ENCODE measurements around the gene GRIA3. TPM values are rescaled to one million over a fixed set of nuclear protein-coding genes. Genes with fewer than 3 reads are reported as not detected.

The GRIA3 gene
- polyA plus RNA-seq (2011; rRNA removed) (27.7 and 34.7 TPM in 2 replicates), polyA minus RNA-seq (2011; rRNA and poly(A)+ RNA removed) (38.0 and 48.8 TPM in 2 replicates)

DNA sequence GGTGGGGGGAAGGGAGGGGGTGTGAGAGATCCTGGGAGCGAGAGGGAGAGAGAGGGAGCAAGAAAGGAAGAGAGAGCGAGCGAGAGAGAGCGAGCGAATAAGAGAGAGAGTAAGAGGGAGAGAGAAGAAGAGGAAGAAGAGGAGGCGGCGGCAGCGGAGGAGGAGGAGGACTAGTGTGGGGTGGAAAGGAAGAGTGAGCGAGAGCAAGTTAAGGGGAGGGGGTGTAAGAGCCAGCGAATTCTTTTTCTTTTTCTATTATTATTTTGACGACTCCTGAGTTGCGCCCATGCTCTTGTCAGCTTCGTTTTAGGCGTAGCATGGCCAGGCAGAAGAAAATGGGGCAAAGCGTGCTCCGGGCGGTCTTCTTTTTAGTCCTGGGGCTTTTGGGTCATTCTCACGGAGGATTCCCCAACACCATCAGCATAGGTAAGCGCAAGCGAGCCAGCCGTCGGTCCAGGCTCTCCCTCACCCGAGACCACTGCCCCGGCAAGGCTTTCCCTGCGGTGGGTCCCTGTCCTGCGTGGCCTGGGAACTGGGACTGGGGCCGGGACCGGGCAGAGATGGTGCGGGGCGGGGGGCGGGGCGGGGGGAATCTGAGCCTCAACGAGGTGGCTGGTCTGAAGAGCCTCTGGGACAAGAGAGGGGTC lies at the start of gene GRIA3:
Gene GRIA3 (plus strand): TSS at position 60 of the 647 bp plus-strand sequence. CDS start 258 bp downstream, at position 318.
- Histone ChIP-seq H3K36me3 (ENCODE audit: control insufficient read depth, insufficient read depth, low read length) (no peaks in the 10 kb centered on the region), H3K4me3 (ENCODE audit: low read depth, low read length) (peak within 1 kb of the TSS; percentile 66), H3K27me3 (ENCODE audit: control insufficient read depth, insufficient read depth, low read length) (no peaks in the 10 kb centered on the region)
- ChIA-PET POLR2A (interaction anchor here (0.7 kb wide), 1 partner anchor 442 kb away, joined by 4 read pairs; no protein-coding TSS in a partner anchor), CTCF (interaction anchor here (0.7 kb wide), 1 partner anchor 9 kb away, joined by 3 read pairs; no protein-coding TSS in a partner anchor)
- TF ChIP-seq, protein P1, sequence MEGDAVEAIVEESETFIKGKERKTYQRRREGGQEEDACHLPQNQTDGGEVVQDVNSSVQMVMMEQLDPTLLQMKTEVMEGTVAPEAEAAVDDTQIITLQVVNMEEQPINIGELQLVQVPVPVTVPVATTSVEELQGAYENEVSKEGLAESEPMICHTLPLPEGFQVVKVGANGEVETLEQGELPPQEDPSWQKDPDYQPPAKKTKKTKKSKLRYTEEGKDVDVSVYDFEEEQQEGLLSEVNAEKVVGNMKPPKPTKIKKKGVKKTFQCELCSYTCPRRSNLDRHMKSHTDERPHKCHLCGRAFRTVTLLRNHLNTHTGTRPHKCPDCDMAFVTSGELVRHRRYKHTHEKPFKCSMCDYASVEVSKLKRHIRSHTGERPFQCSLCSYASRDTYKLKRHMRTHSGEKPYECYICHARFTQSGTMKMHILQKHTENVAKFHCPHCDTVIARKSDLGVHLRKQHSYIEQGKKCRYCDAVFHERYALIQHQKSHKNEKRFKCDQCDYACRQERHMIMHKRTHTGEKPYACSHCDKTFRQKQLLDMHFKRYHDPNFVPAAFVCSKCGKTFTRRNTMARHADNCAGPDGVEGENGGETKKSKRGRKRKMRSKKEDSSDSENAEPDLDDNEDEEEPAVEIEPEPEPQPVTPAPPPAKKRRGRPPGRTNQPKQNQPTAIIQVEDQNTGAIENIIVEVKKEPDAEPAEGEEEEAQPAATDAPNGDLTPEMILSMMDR (IDR thresholded peaks at IDR 0.05; ENCODE audit: insufficient read depth, low read depth, low read length) = no peak
- DNase-seq (ENCODE audit: low read depth) = no peak

DNA sequence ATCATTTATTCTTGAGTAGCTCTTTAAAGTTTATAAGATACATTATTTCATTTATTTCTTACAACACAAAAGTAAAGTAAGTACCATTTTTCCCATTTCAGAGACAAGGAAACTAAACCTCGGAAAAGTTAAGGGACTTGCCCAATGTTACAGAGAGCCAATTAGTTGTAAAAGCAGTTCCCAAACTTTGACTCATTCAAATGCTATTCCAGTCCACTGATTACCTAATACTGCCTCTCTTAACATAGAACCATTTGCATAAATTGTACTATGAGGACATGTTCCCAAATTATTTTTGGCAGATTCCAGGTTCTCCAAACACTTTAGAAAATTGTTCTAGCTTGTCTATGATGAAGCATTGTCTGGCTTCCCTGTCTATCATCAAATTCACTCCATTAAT lies 45.6 kb upstream of the GRIA3 start:
- peak; percentile 35 for DNase-seq (ENCODE audit: low read depth)
- Histone ChIP-seq H3K36me3 (ENCODE audit: control insufficient read depth, insufficient read depth, low read length) (no peaks in the 10 kb centered on the region), H3K27me3 (ENCODE audit: control insufficient read depth, insufficient read depth, low read length) (no peaks in the 10 kb centered on the region), H3K4me3 (ENCODE audit: low read depth, low read length) (no peak overlapping the region)
- ChIA-PET POLR2A (no interaction called here), CTCF (interaction anchor here (1.4 kb wide), 1 partner anchor 16 kb away, joined by 4 read pairs; no protein-coding TSS in a partner anchor)
- TF ChIP-seq, protein P1 (IDR thresholded peaks at IDR 0.05; ENCODE audit: insufficient read depth, low read depth, low read length) = no peak

DNA sequence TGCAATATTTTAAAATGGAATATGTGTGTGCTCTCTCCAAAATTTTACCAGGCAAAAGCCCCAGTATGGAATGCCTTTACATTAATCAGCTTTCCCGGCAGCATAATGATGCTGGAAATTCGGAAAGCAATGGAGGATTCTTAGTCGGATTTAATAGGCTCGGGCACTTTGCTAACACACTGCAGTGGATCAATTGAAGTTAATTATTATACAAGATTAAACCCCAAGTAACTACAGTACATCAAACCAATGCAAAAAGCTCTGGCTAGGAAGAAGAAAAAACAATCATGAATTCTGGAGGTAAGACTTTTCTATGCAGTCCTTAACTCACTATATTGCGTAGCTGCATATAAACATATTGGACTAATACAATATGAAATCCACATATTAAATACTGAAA lies 43.6 kb upstream of the GRIA3 start:
- POLR2A ChIA-PET = no interaction called here

DNA sequence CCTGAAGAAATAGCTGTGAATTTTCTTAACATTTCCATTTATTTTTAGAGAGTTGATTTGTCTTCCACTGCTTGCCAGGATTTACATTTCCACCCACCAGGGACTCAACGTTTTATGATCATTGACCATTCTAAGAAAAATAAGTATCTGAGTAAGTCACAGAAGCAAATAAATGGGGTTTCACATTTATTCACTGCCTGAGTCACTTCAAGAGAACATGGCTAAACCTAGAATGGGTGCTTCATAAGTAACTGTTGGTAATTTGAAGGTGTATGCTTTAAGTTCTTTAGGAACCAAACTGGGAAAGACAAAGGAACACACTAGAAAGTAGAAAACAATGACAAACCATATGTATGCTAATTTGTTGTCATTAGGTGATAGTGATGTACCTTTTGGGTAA lies 43.2 kb upstream of the GRIA3 start:
- no peak for DNase-seq (ENCODE audit: low read depth)
- Histone ChIP-seq H3K27me3 (ENCODE audit: control insufficient read depth, insufficient read depth, low read length) (no peaks in the 10 kb centered on the region), H3K4me3 (ENCODE audit: low read depth, low read length) (no peak overlapping the region), H3K36me3 (ENCODE audit: control insufficient read depth, insufficient read depth, low read length) (no peaks in the 10 kb centered on the region)
- ChIA-PET POLR2A (no interaction called here), CTCF (no interaction called here)
- TF ChIP-seq, protein P1 (IDR thresholded peaks at IDR 0.05; ENCODE audit: insufficient read depth, low read depth, low read length) = no peak

More for the DNA sequence above, 43.6 kb upstream of the GRIA3 start:
- Histone ChIP-seq H3K27me3 (ENCODE audit: control insufficient read depth, insufficient read depth, low read length) (no peaks in the 10 kb centered on the region), H3K4me3 (ENCODE audit: low read depth, low read length) (no peak overlapping the region), H3K36me3 (ENCODE audit: control insufficient read depth, insufficient read depth, low read length) (no peaks in the 10 kb centered on the region)
- TF ChIP-seq, protein P1 (IDR thresholded peaks at IDR 0.05; ENCODE audit: insufficient read depth, low read depth, low read length) = no peak
- CTCF ChIA-PET = no interaction called here
- DNase-seq (ENCODE audit: low read depth) = no peak

DNA sequence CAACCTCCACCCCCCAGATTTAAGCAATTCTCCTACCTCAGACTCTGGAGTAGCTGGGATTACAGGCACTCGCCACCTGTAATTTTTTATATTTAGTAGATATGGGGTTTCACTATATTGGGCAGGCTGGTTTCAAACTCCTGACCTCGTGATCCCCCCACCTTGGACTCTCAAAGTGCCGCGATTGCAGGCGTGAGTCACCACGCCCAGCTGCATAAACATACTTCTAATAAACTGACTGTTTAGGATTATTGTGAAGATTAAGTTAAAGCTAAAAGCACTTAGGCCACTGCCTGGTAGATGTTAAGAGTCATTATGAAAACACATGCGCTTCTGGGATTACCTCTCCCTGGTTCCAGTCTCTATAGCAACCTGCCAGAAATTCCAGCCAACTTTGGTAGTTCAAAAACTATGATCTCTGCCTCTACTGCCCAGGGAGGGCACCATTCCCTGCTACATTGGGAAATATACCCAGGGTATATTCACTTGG lies 30.2 kb upstream of the GRIA3 start:
- H3K4me3 ChIP-seq (ENCODE audit: low read depth, low read length) = no peak overlapping the region
- no peak for DNase-seq (ENCODE audit: low read depth)
- CTCF ChIA-PET = interaction anchor here (1.0 kb wide), 1 partner anchor 16 kb away, joined by 4 read pairs; no protein-coding TSS in a partner anchor

More for the DNA sequence above, 30.2 kb upstream of the GRIA3 start:
- H3K36me3 ChIP-seq (ENCODE audit: control insufficient read depth, insufficient read depth, low read length) = no peaks in the 10 kb centered on the region
- TF ChIP-seq, protein P1 (IDR thresholded peaks at IDR 0.05; ENCODE audit: insufficient read depth, low read depth, low read length) = no peak
- H3K27me3 ChIP-seq (ENCODE audit: control insufficient read depth, insufficient read depth, low read length) = no peaks in the 10 kb centered on the region
- POLR2A ChIA-PET = no interaction called here

Measured in BJ (cell line).